Suppressor macrophage treated with lipopolysaccharide for 4 hours (primary cell): ENCODE results near the gene MDH1.
A peak's percentile ranks its signal among the peaks of the same experiment; 100 is the strongest.
"Not testable (repeated sequence)": the region's sequence is repeated elsewhere in the genome, so short reads cannot be mapped to it uniquely, and the experiment has no call there.

Experiments
- DNase-seq: peaks from one replicate; pipeline ENCODE4 v3.0.0-alpha.2; 2020

Gene MDH1

DNA sequence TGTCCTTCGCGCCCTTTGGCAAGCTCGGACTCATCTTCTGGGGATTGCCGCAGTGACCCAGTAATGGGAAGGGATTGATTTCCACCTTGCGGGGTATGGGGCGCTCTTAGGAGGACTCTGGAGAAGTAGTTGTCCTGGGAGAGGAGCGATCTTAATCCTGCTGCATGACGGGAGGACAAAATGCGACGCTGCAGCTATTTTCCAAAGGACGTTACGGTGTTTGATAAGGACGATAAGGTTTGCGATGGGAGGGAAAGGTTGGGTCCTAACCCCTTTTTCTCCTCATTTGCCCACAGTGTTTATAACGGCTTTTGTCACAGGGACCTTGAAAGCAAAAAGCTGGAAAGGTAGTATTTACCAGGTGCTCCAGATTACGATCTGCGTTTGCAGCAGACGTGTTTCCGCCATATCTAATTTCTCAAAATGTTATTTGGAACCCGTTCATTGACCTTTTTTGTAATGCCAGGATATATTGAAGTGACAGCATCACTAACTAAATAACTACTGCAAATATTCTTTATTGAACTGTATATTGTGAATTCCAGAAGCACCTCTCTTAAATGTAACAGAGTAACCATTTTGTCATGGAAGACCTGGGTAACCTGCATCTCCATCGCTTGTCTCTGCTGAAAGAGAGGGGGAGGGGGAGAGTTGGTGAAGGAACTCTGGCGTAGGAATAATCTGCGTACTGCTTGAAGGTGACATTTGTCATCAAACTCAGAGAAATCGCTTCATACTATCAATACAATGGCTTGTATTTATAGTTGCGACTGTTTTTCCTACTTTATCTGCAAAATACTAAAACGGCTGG is 590 bp downstream of the MDH1 start:
- DNase-seq, result no peak

DNA sequence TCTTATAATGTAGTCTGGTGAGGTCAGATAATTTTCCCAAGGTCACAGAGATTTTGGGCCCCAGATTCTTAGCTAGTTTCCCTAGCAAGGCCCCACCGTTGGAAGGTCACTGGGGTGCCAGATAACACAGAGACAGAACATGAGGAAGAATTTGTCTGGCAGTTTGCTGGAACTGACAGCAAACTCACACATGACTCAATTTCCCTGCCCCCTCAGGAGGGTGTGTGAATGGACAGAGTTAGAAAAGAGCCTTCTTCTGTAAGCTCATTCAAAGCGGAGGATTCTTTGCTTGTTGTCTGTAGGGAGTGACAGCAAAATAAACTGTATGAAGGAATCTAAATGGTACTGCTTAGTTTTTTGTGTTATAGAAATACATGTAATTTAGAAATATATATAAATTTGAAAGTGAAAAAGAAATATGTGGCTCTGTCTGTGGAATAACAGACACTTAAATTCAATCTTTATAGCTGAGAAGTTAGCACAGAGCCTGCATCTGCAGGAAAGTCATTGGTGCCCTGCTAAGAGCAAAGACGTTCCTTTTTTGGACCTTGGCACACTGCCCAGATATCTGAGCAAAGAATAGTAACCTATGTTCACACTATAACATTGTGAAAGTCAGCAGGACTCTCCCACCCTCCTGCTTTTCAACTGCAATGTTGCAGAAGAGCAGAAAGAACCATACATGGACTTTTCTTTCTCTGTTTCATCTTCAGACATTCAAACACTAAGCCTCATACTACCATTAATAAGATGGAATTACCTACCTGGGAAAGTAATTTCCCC is 2.1 kb downstream of the MDH1 start:
- DNase-seq, result peak; percentile 73

DNA sequence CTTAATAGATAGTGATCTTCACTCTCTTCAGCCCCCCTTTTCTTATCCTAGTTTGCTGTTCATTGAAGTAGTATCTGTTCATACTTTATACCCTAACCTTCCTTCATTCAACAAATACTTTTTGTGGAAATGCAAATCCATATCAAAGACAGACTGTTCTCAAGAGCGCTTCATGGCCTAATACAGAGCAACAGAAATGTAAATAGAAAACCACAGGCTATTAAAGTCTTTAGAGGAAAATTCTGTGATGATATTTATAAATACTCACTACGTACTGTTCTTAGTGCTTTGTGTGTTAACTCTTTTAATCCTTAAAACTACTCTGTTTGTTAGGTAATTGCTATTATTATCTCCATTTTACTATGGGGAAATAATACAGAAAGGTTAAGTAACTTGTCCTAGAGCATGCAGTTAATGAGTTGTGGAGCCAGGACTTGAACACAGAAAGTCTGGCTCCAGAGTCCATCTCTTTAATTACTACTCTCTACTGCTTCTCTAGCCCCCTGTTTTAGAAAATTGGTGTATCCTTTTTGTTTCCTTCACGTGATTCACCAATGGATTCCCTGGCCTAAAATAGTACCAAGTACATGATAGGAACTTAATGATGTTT is 2.9 kb downstream of the MDH1 start:
- DNase-seq, result no peak

DNA sequence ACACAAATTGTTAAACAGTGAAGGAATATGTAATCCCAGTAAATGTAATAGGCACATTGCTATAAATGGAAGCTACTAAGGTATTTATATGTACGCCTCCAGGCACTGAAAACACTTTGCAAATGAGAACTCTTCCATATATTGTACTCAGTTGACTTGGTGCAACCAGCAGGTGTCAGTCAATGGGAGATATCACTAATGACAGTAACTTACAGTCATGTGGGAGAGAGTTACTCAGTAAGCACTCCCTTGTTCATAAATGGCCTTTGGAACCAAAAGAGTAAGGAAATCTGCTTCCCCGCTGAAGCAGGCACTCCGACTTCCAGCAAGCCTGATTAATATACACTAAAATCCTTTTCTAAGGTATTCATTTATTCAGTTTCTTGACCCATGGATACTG is 5.9 kb downstream of the MDH1 start:
- DNase-seq, result no peak

DNA sequence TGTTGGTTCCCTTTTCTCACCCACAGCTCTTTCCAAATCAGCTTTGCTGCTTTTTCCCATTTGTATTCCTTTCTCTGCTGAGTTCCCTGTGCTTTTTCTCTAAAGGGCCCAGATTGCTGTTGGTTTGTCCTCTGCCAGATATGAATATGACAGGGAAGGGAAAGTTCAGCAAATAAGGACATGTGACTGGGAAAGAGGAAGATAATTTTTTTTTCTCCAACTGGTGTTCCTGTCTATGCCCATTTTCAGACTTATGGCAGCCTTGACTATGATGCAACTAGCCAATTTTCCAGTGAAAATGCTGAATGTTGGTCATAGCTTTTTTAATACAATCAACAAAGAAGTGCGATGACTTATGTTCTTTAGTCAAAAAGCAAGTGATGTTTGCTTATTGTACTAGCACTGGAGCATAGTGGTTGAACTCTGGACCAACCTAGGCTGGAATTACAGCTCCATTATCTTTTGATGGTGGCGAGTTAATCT is 7.7 kb downstream of the MDH1 start:
- DNase-seq, result peak; percentile 76

DNA sequence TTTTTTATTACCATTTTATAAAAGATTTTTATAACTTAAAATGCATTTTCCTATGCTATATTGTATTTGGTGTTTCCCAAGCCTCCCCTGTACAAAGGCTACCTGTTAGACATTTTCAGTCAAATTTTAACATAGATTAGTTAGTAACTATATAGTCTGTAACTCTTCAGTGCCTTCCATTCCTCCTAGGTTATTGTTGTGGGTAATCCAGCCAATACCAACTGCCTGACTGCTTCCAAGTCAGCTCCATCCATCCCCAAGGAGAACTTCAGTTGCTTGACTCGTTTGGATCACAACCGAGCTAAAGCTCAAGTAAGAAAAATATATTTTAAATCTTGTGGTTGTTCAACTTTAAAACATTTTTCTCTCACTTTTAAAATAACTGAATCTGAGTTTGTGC is 10.2 kb downstream of the MDH1 start:
- DNase-seq, result no peak

DNA sequence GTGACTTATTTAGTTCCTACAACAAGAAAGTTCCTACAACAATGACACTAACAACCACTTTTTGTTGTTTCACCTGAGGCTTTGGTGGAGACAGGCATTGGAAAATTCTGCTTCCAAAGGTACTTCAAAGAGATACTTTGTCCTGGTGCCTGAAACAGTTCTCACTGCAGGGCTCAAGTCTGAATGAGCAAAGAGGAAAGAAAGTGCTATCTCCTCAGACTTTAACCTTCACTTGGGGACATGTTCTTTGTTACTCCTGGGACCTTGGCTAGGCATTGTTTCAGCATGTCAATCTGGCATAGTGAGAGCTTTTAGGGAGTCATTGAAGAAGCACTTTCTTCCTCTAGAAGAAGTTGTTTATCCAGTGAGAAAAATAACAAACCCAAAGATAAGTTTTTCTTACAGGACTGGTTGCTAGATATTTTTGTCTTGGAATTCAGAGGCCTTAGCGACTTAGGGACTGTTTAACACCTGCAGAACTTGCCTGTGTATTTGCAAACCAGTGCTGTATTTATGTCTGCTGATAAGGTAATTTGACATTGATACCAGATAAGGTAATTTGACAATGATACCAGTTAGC is 12.2 kb downstream of the MDH1 start:
- DNase-seq, result no peak

DNA sequence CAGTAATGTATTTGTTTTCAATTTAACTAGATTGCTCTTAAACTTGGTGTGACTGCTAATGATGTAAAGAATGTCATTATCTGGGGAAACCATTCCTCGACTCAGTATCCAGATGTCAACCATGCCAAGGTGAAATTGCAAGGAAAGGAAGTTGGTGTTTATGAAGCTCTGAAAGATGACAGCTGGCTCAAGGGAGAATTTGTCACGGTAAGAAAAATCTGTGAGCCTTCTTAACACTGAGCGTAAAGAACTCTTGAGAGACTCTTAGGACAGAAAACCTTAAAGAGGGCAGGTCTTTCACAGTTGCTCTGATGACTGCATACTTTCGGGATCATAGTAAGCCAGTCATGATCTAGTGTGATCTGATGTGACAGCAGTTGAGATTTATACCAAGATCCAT is 15.9 kb downstream of the MDH1 start:
- no peak for DNase-seq

DNA sequence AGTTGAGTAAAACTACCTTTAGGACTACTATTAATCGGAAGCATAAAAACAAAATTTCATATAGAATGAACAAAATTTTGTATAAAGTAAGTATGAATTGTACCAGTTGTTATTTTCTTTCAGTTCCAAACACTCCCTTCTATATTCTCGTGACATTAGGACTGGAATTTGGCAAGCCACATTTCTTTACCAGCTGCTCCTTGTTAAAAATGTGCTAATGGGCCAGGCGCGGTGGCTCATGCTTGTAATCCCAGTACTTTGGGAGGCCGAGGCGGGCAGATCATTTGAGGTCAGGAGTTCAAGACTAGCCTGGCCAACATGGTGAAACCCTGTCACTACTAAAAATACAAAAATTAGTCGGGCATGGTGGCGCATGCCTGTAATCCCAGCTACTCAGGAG is 20.1 kb downstream of the MDH1 start:
- DNase-seq, result not testable (repeated sequence)

DNA sequence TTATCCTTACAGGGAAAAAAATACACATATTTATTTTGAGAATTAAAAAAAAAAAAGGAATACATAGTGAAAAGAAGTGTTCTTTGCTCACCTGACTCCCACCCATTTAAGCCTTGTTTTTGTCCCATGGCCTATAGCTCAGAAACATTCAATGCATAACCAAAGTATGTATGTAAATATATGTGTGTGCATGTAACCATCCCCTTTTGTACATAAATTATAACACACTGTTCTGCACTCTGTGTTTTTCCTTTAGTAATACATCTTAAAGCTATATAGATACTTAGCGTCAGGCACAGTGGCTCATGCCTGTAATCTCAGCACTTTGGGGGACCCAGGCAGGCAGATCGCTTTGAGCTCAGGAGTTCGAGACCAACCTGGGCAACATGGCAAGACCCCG is 21.8 kb downstream of the MDH1 start:
- DNase-seq, result no peak

DNA sequence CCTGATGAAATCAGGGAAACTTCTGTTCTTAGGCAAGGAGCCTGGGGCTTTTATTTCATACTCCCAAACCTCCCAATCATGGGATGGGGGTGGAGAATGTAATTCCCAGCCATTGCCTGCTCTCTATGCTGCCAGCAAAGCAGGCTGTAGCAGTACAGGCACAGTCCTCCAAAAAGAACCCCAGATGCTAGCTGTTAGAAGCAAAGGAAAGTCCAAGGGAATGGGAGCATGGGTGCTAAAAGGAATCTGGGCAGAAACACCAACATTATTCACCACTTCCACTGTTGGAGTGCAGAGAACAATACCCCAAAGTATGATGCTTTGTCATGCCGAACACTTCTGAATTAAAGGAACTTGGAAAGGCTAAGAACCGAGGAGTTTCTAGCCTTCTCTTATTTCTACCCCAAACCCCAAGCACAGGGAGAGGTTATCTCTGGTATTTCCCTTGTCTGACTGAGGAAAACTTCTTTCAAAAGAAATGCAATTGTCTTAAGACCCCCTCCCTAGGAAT is 24.7 kb downstream of the MDH1 start:
- no peak for DNase-seq

DNA sequence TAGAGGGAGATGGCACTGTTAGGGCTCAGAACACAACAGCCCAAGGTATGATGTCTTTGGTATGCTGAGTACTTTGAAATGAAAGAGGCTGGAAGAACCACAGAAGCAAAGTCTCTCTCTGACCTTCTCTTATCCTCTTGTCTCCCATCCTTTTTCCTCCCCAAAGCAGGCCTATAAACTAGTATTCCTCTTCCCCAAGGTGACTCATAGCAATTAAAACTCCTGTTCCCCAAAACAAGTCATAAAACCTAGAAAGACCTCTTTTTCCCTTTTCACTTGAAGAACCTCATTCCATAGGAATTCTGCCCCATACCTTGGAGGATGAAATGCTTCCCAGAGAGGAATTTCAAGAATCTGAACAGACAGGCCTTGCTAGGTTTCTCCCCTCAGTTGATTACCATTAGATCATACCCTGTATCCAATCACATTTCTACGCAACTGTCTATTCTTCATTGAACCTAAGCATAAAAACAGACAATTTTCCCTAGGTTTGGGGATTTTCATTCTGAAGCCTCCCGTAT is 25.7 kb downstream of the MDH1 start:
- DNase-seq, result no peak

DNA sequence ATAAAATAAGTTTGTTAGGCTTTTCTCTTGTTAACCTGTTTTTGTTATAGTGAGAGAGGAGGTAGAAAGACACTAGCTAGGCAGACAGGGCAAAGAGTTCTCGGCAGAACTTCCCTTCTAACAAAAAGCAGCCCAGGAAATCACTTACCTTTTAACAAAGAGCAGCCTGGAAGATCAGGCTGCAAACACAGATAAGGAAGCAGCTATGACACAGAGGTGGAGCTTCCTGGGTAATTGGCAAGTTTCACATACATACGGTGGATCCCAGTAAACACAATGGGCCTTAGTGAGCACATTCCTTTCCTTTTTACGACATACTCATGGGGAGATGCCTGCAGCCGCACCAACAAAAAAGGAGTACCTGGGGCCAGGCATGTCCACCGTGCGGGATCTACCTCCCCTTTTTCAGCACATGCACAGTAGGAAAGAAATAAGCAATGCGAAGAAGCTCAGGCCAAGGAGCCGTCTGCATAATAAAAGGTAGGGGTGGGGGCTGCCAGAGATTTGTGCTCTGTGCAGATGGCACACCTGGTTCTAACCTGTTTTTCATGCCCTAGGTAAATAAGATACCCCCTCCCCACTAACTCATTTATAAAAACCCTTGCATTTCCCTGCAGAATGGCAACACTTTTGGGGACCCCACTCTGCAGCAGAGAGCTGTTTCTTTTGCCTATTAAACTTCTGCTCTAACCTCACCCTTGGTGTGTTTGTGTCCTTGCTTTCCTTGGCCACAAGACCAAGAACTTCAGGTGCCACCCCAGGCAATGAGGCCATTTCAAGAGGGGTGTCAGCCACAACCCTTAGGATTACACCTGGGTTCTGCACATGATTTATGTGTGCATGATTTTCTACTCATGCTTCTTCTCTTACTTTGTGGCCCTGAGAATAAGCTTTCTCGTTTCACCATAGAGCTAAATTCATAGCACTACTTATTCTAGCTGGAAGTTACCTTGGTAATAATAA is 26.5 kb downstream of the MDH1 start:
- no peak for DNase-seq

DNA sequence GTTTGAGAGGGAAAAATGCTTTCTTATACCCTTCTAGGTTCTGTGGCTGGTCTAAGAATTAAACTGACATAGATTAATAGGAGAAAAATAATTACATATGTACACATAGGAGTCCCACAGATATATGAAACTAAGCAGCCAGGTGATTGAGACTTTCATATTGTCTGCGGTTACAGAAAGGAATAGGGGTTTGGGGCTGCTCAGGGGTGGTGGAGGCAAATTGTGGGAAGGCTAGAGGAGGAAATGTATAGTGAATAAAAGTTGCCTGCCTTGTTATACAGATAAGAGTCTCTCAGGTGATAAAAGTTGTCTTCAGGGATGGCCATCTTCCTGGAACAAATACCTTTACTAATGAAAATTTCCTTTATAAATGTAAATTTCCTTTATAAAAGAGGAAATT is 28.6 kb downstream of the MDH1 start:
- DNase-seq, result no peak

DNA sequence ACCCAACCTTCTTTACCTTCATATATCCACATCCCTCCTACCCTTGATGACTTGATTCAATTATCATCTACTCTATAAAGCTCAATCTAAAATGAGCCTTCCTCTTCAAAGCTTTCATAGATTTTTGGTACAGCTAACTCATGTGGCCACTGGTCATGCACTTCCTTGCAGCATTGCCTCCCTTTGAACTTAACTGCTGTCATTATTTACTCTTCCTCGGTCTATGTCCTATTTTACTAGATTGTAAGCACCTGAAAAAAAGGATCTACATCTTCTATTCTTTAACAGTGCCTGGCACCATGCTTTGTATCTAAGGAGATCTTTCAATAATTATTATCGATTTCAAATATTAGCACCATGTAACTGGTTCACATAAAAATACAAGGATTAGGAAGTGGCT is 30.6 kb downstream of the MDH1 start:
- no peak for DNase-seq

DNA sequence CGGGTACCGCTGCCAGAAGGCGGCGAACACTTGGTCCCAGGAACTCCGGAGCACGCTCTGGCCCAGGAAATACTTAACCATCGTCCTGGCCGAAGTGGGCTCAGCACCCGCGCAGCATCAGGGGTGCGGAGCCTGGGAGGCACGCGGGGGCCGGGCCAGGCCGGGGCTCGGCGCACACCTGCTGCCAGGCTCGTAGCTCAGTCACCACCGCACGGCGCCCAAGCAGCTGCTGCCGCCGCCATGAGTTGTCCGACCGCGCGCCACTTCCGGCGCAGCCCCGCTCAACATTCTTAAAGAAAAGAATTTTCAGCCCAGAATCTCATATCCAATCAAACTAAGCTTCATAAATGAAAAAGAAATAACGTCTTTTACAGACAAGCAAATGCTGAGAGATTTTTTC is 34.0 kb downstream of the MDH1 start:
- DNase-seq, result no peak

DNA sequence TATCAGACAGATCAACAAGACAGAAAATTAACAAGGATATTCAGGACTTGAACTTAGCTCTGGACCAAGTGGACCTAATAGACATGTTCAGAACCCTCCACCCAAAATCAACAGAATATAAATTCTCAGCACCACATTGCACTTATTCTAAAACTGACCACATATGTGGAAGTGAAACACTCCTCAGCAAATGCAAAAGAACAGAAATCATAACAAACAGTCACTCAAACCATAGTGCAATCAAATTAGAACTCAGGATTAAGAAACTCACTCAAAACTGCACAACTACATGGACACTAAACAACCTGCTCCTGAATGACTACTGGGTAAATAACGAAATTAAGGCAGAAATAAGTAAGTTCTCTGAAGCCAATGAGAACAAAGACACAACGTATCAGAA is 35.0 kb downstream of the MDH1 start:
- DNase-seq, result not testable (repeated sequence)

DNA sequence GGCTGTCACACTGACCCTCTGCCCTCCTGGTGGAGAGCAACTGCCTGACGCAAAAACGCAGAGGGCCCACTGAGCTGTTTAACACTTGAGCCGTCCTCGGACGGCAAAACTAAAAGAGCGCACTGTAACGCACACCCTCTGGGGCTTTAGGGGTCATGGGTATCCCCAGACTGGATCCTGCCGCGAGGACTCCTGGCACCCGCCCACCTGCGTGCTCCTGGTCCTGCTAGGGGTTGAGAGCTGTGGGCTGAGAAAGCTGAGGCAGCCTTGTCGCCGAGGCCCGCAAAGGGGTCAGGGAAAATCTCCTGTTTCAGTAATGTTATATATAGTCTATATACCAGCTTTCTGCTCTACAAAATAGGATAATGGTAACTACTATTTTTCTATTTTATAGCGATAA is 39.1 kb downstream of the MDH1 start:
- no peak for DNase-seq

DNA sequence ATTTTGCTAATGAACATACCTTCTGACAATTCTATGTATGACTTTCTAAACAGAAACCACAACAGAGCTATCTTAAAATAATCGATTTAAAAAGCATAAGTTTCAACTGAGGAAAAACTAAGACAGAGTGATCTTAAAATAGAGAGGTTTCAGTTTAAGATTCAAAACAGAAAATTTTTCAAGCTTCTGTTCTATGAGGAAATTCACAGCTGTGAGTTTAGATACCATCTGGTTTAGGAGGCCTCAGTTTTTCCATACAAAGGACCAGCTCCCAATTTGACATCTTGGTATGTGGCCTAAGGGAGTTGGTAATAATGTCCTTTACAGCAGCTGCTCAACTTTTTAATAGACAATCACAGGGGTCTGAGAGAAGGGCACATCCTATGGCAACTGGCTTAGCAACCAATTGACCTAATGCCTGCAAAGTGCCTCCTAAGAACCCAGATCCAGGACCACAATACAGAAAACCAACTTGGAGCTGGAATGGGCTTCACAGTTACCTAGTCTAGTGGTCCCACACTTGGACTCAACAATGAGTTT is 39.7 kb downstream of the MDH1 start:
- DNase-seq, result no peak

DNA sequence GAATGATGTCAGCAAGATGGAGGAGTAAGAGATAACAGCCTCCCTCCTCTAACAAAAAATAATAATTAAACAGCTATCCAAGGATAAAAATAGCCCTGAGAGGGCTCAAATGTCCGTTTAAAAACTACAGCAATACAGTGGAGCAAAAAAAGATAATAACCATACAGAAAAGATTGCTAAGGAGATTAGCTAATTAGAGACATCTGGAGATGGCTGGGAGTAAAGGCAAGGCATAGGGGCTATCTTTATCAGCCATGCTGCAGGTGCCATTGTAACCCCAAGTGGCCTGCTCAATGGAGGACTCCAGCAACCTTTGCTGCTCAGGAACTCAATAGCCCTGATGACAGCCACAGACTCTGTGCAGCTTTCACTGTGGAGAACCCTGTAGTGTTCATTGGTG is 42.7 kb downstream of the MDH1 start:
- no peak for DNase-seq

DNA sequence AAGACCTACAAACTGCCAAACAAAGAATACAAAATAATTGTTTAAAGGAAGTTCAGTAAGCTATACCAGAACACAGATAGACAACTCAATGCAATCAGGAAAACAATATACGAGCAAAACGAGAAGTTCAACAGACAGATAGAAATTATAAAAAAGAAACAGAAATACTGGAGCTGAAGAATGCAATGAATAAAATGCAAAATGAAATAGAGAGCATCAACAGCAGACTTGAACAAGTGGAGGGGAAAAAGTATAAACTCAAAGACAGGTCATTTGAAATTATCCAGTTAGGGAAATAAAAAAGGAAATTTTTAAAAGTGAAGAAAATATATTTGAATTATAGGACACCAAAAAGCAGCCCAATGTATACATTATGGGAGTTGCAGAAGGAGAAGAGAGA is 43.6 kb downstream of the MDH1 start:
- DNase-seq, result no peak

DNA sequence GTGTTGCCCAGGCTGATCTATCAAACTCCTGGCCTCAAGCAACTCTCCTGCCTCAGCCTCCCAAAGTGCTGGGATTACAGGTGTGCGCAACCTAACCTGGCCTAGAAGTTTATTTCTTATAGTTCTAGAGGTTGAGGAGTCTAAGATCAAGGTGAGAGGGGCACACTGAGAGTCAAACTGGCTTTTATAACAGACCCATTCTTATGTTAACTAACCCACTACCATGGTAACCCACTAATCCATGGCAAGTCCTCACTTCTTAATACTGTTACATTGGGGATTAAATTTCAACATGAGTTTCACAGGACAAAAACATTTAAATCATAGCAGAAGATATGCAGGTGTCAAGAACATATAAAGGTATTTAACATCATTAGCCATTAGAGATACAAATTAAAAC is 50.6 kb downstream of the MDH1 start:
- DNase-seq, result no peak
